ENCODE data around the gene CARS2.
"Not testable (repeated sequence)": the region's sequence is repeated elsewhere in the genome, so short reads cannot be mapped to it uniquely, and the experiment has no call there.

The CARS2 gene

GRCh38 chr13:110681868-110682550 is 23.9 kb downstream of the CARS2 start:
- DNase-seq, result no peak

GRCh38 chr13:110680852-110681251 is 25.1 kb downstream of the CARS2 start:
- DNase-seq, result no peak

- no peak for DNase-seq
Measured at GRCh38 chr13:110677731-110678545, 28.0 kb downstream of the CARS2 start.

GRCh38 chr13:110676595-110677587 is 29.0 kb downstream of the CARS2 start:
- peak; percentile 55 for DNase-seq

GRCh38 chr13:110669814-110670213 is 36.1 kb downstream of the CARS2 start:
- DNase-seq, result not testable (repeated sequence)

GRCh38 chr13:110669036-110669435 is 36.9 kb downstream of the CARS2 start:
- DNase-seq, result no peak

- no peak for DNase-seq
Measured at GRCh38 chr13:110666255-110666533, 39.7 kb downstream of the CARS2 start.

GRCh38 chr13:110665491-110666254 is 40.2 kb downstream of the CARS2 start:
- DNase-seq, result no peak

- no peak for DNase-seq
Measured at GRCh38 chr13:110664673-110665072, 41.2 kb downstream of the CARS2 start.

- DNase-seq, result no peak
Measured at GRCh38 chr13:110664041-110664440, 41.9 kb downstream of the CARS2 start.

- no peak for DNase-seq
Measured at GRCh38 chr13:110663491-110663890, 42.4 kb downstream of the CARS2 start.

- DNase-seq, result no peak
Measured at GRCh38 chr13:110662777-110663443, 43.0 kb downstream of the CARS2 start.

GRCh38 chr13:110662091-110662490 is 43.8 kb downstream of the CARS2 start:
- DNase-seq, result no peak

- DNase-seq, result no peak
Measured at GRCh38 chr13:110661256-110661655, 44.7 kb downstream of the CARS2 start.

GRCh38 chr13:110658218-110658911 is 47.6 kb downstream of the CARS2 start:
- DNase-seq, result not testable (repeated sequence)

GRCh38 chr13:110657196-110657595 is 48.7 kb downstream of the CARS2 start:
- no peak for DNase-seq

- DNase-seq, result no peak
Measured at GRCh38 chr13:110653851-110654250, 52.1 kb downstream of the CARS2 start.

GRCh38 chr13:110653271-110653670 is 52.6 kb downstream of the CARS2 start:
- DNase-seq, result no peak

GRCh38 chr13:110652764-110653163 is 53.2 kb downstream of the CARS2 start:
- no peak for DNase-seq

- no peak for DNase-seq
Measured at GRCh38 chr13:110652231-110652730, 53.6 kb downstream of the CARS2 start.

GRCh38 chr13:110651726-110652230 is 54.1 kb downstream of the CARS2 start:
- no peak for DNase-seq
